Measurements from ENCODE around the gene PRM1.

PRM1 gene

DNA sequence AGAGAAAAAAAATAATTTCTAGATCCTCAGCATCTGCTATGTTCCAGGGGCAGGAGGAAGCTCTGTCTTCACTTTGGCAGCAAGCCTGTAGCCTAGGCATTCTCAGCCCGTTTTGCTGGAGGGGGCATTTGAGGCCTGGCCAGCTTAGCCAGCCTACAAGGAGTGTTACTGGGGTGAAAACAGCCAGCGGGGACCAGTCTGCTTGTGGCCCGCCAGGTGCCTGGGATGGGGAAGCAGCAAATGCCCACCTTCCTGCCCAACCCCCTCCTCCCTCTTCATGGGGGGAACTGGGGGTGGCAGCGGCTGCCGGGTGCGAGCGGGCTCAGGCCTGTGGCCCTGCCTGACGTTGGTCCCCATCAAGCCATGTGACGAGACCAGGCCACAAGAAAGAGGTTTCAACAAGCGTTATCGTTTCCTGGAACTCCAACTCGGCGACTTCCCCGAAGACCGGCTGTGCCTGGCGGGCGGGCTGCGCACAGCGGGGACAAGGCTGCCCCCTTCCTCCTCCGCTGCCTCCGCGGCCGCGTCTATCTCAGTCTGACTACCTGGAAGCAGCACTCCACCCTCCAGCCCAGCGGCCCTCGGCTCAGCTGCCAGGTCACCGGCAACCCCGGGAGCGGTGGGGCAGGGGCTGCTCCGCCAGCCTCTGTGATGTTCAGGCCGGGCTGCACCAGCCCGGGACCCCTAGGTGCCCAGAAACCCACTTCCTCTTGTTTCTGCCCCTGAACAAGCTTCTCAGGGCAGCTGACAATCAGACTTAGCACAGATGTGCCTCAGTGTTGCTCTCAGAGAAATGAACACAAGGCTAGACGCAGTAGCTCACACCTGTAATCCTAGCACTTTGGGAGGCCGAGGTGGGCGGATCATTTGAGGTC is 48.0 kb downstream of the PRM1 start:
- DNase-seq, result peak; percentile 79

DNA sequence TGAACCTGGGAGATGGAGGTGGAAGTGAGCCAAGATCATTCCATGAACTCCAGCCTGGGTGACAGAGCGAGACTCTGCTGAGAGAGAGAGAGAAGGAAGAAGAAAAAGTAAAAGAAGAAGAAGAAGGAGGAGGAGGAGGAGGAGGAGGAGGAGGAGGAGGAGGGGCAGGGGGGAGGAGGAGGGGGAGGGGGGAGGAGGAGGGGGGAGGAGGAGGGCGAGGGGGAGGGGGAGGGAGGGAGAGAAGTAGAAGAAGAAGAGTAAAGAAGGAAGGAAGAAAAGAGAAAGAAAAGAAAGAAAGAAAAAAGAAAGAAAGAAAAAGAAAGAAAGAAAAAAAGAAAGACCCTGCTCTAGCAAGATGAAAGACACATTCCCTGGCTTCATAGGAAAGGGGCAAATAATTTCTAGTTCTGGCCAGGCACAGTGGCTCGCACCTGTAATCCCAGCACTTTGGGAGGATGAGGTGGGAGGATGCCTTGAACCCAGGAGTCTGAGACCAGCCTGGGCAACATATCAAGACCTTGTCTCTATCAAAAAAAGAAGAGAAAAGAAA is 48.8 kb downstream of the PRM1 start:
- no peak for DNase-seq

GRCh38 chr16:11231367-11231970 is 49.7 kb downstream of the PRM1 start:
- no peak for DNase-seq
